ENCODE results near the gene PLEKHH3. TPM values are rescaled to one million over a fixed set of nuclear protein-coding genes. Genes with fewer than 3 reads are reported as not detected.

Gene PLEKHH3
- total RNA-seq, 1 experiment from 2014 or later: 26.2 TPM

- BruUV-seq (replicated peaks): no TSS peak
- CTCF ChIA-PET: interaction anchor here (0.6 to 1.1 kb wide), 2 partner anchors 18 to 64 kb away, joined by 4 to 5 read pairs; no protein-coding TSS in a partner anchor
- H3K36me3 Mint-ChIP-seq (ENCODE audit: insufficient read depth, unreplicated experiment): no peaks in the 10 kb centered on the region
- no peak overlapping the region for H3K27ac Mint-ChIP-seq (ENCODE audit: unreplicated experiment)
- POLR2A ChIA-PET: no interaction called here
- H3K36me3 ChIP-seq (ENCODE audit: control insufficient read depth, insufficient read depth, low read length): no peaks in the 10 kb centered on the region; the same call in none of the 2 replicates
- H3K4me1 Mint-ChIP-seq (ENCODE audit: low read depth, unreplicated experiment): no peaks in the 10 kb centered on the region
- H3K27me3 Mint-ChIP-seq (ENCODE audit: insufficient read depth, unreplicated experiment): no peaks in the 10 kb centered on the region
- H3K4me3 ChIP-seq (ENCODE audit: low read depth, low read length): no peak overlapping the region
- no peak overlapping the region for H3K4me3 Mint-ChIP-seq (ENCODE audit: unreplicated experiment)
- H3K27me3 ChIP-seq (replicated peaks; ENCODE audit: control insufficient read depth, insufficient read depth, low read length): no peaks in the 10 kb centered on the region
- no peak for TF ChIP-seq CTCF (IDR thresholded peaks at IDR 0.05; ENCODE audit: insufficient read depth in 1 of 2, low read depth in 1 of 2, low read length in 1 of 2, severe bottlenecking in 1 of 2, unreplicated experiment in 1 of 2)
- H3K9me3 ChIP-seq: no peaks in the 10 kb centered on the region
- no peaks in the 10 kb centered on the region for H3K9me3 Mint-ChIP-seq (ENCODE audit: unreplicated experiment)
- H3K4me1 ChIP-seq: no peaks in the 10 kb centered on the region
- no peak for DNase-seq
- intact Hi-C loops (cut with micrococcal nuclease; ENCODE audit: unreplicated experiment): no loop called here
These were observed 22.6 kb upstream of the PLEKHH3 start for GRCh38 chr17:42699415-42699740.

- H3K9me3 Mint-ChIP-seq (ENCODE audit: unreplicated experiment): no peaks in the 10 kb centered on the region
- intact Hi-C loops (cut with micrococcal nuclease; ENCODE audit: unreplicated experiment): no loop called here
- no peak overlapping the region for H3K4me3 Mint-ChIP-seq (ENCODE audit: unreplicated experiment)
- H3K4me1 ChIP-seq: no peaks in the 10 kb centered on the region
- no peak overlapping the region for H3K27ac Mint-ChIP-seq (ENCODE audit: unreplicated experiment)
- TF ChIP-seq CTCF (IDR thresholded peaks at IDR 0.05; ENCODE audit: insufficient read depth in 1 of 2, low read depth in 1 of 2, low read length in 1 of 2, severe bottlenecking in 1 of 2, unreplicated experiment in 1 of 2): no peak
- H3K36me3 ChIP-seq (ENCODE audit: control insufficient read depth, insufficient read depth, low read length): no peaks in the 10 kb centered on the region; the same call in none of the 2 replicates
- H3K4me3 ChIP-seq (ENCODE audit: low read depth, low read length): no peak overlapping the region
- CTCF ChIA-PET: interaction anchor here (0.6 to 0.7 kb wide), 2 partner anchors 18 to 1071 kb away, joined by 4 read pairs; no protein-coding TSS in a partner anchor
- no peaks in the 10 kb centered on the region for H3K9me3 ChIP-seq
- no peaks in the 10 kb centered on the region for H3K4me1 Mint-ChIP-seq (ENCODE audit: low read depth, unreplicated experiment)
- H3K27me3 Mint-ChIP-seq (ENCODE audit: insufficient read depth, unreplicated experiment): no peaks in the 10 kb centered on the region
- peak in 1 of 2 experiments; percentile 33 for DNase-seq
- no peaks in the 10 kb centered on the region for H3K36me3 Mint-ChIP-seq (ENCODE audit: insufficient read depth, unreplicated experiment)
- POLR2A ChIA-PET: interaction anchor here (1.3 kb wide), 1 partner anchor 45 kb away, joined by 3 read pairs; no protein-coding TSS in a partner anchor
- BruUV-seq (replicated peaks): no TSS peak
- H3K27me3 ChIP-seq (replicated peaks; ENCODE audit: control insufficient read depth, insufficient read depth, low read length): no peaks in the 10 kb centered on the region
These were observed 22.1 kb upstream of the PLEKHH3 start for GRCh38 chr17:42698736-42699414.

GRCh38 chr17:42697108-42697811 lies 20.5 kb upstream of the PLEKHH3 start:
- POLR2A ChIA-PET: interaction anchor here (1.3 kb wide), 1 partner anchor 46 kb away, joined by 3 read pairs; no protein-coding TSS in a partner anchor
- no peaks in the 10 kb centered on the region for H3K27me3 Mint-ChIP-seq (ENCODE audit: insufficient read depth, unreplicated experiment)
- no peak for TF ChIP-seq CTCF (IDR thresholded peaks at IDR 0.05; ENCODE audit: insufficient read depth in 1 of 2, low read depth in 1 of 2, low read length in 1 of 2, severe bottlenecking in 1 of 2, unreplicated experiment in 1 of 2)
- H3K27ac Mint-ChIP-seq (ENCODE audit: unreplicated experiment): no peak overlapping the region
- Histone ChIP-seq H3K4me1 (no peaks in the 10 kb centered on the region), H3K27me3 (replicated peaks; ENCODE audit: control insufficient read depth, insufficient read depth, low read length) (no peaks in the 10 kb centered on the region), H3K36me3 (ENCODE audit: control insufficient read depth, insufficient read depth, low read length) (no peaks in the 10 kb centered on the region; the same call in 1 of the 2 replicates), H3K4me3 (ENCODE audit: low read depth, low read length) (no peak overlapping the region), H3K9me3 (no peaks in the 10 kb centered on the region)
- CTCF ChIA-PET: no interaction called here
- H3K4me3 Mint-ChIP-seq (ENCODE audit: unreplicated experiment): no peak overlapping the region
- H3K9me3 Mint-ChIP-seq (ENCODE audit: unreplicated experiment): no peaks in the 10 kb centered on the region
- BruUV-seq (replicated peaks): no TSS peak
- H3K4me1 Mint-ChIP-seq (ENCODE audit: low read depth, unreplicated experiment): no peaks in the 10 kb centered on the region
- intact Hi-C loops (cut with micrococcal nuclease; ENCODE audit: unreplicated experiment): no loop called here
- H3K36me3 Mint-ChIP-seq (ENCODE audit: insufficient read depth, unreplicated experiment): peaks cover 6% of the 10 kb centered on the region
- DNase-seq: no peak

Data from Caco-2 (cell line).